GM23248 (cell line): ENCODE results near the gene SHC2. TPM values are rescaled to one million over a fixed set of nuclear protein-coding genes. Genes with fewer than 3 reads are reported as not detected.

Experiments
- DNase-seq: peaks from one replicate; pipeline ENCODE4 v3.0.0-alpha.2; 2015
- H2AFZ ChIP-seq: fragments of 200-600 bp; sonication (generic); 2 replicates; pipeline ENCODE4 v1.6.1; 2016; ENCODE audit warnings: antibody characterized with exemption
- H3F3A ChIP-seq: fragments of 200-600 bp; sonication (generic); 2 replicates; pipeline ENCODE4 v1.6.1; 2016; ENCODE audit warnings: mild to moderate bottlenecking, antibody characterized with exemption, mixed run types; ENCODE audit not compliant: insufficient read depth
- H3K27ac ChIP-seq: fragments of 200-600 bp; sonication (generic); 2 replicates; pipeline ENCODE4 v1.5.1; 2016; ENCODE audit warnings: mild to moderate bottlenecking
- H3K27me3 ChIP-seq: fragments of 200-600 bp; sonication (generic); replicated peaks from 2 replicates; pipeline ENCODE4 v1.6.1; 2016; ENCODE audit warnings: mild to moderate bottlenecking; ENCODE audit not compliant: insufficient read depth
- H3K36me3 ChIP-seq: fragments of 200-600 bp; sonication (generic); 2 replicates; pipeline ENCODE4 v1.6.1; 2016; ENCODE audit warnings: low read depth, mild to moderate bottlenecking
- H3K4me1 ChIP-seq: fragments of 200-600 bp; sonication (generic); 2 replicates; pipeline ENCODE4 v1.6.1; 2016; ENCODE audit warnings: mild to moderate bottlenecking; ENCODE audit not compliant: insufficient read depth
- H3K4me2 ChIP-seq: fragments of 200-600 bp; sonication (generic); one replicate; pipeline ENCODE4 v1.6.1; 2016; ENCODE audit warnings: mild to moderate bottlenecking; ENCODE audit not compliant: unreplicated experiment
- H3K4me3 ChIP-seq: fragments of 200-600 bp; sonication (generic); 2 replicates; pipeline ENCODE4 v1.5.1; 2016; ENCODE audit warnings: mild to moderate bottlenecking
- H3K79me2 ChIP-seq: fragments of 200-600 bp; sonication (generic); 2 replicates; pipeline ENCODE4 v1.6.1; 2016; ENCODE audit warnings: mild to moderate bottlenecking; ENCODE audit not compliant: insufficient read depth
- H3K9ac ChIP-seq: fragments of 200-600 bp; sonication (generic); 2 replicates; pipeline ENCODE4 v1.6.1; 2016; ENCODE audit warnings: mild to moderate bottlenecking
- H3K9me2 ChIP-seq: fragments of 200-600 bp; sonication (generic); 2 replicates; pipeline ENCODE4 v1.6.1; 2016; ENCODE audit warnings: mixed run types, mild to moderate bottlenecking, moderate library complexity; ENCODE audit not compliant: insufficient read depth
- H3K9me3 ChIP-seq: fragments of 200-600 bp; sonication (generic); one replicate; pipeline ENCODE4 v1.6.1; 2017; ENCODE audit warnings: low read depth
- H4K20me1 ChIP-seq: fragments of 200-600 bp; sonication (generic); 2 replicates; pipeline ENCODE4 v1.6.0; 2016; ENCODE audit not compliant: insufficient read depth
- EZH2 ChIP-seq: fragments of 200-600 bp; sonication (generic); IDR thresholded peaks from 2 replicates; pipeline ENCODE4 v1.6.1; 2018; ENCODE audit warnings: antibody characterized with exemption, mild to moderate bottlenecking; ENCODE audit not compliant: insufficient read depth, poor library complexity, severe bottlenecking
- EZH2phosphoT487 ChIP-seq: fragments of 200-600 bp; sonication (generic); IDR thresholded peaks from 2 replicates; pipeline ENCODE4 v1.6.1; 2018; ENCODE audit warnings: antibody characterized with exemption, moderate library complexity, mild to moderate bottlenecking, low read depth; ENCODE audit not compliant: insufficient read depth
- WGBS, 2 experiments: methylation state at CpG; one replicate each; pipeline ENCODE4 v1.1.6; 2015 to 2017; ENCODE audit warnings: low lambda C conversion rate in 2 of 2, low coverage in 1 of 2; ENCODE audit errors: missing lambda C conversion rate in 2 of 2; 5-methylcytosine and 5-hydroxymethylcytosine counted together
- in situ Hi-C: fragments of 300-500 bp; cut with MboI; formaldehyde crosslinking; loops from 2 replicates; pipeline ENCODE4 v1.15.0; 2020
- polyA plus RNA-seq: library from polyadenylated mRNA; unstranded; fragments of >200 nt; fragmentation: Nextera tagmentation; extraction: Ambion mirVana; gene quantifications from 2 replicates; pipeline ENCODE4 v1.2.1, GENCODE V29; 2016
- total RNA-seq: library from RNA; depleted of rRNA; stranded (reverse); fragments of >200 nt; shearing (Covaris generic); gene quantifications from 2 replicates; pipeline ENCODE4 v1.2.3, GENCODE V29; 2014

Gene SHC2
- total and polyA plus RNA-seq, 2 experiments from 2014 or later, result not detected

- Histone ChIP-seq H3K4me1 (peaks cover 9% of the 10 kb centered on the region), H2AFZ (no peak overlapping the region), H3K4me3 (no peak overlapping the region), H4K20me1 (no peaks in the 10 kb centered on the region), H3K9ac (no peak overlapping the region), H3K36me3 (no peaks in the 10 kb centered on the region), H3K79me2 (no peaks in the 10 kb centered on the region), H3K4me2 (no peak overlapping the region), H3K27ac (no peak overlapping the region), H3K9me3 (no peaks in the 10 kb centered on the region), H3K27me3 (peaks cover 11% of the 10 kb centered on the region), H3F3A (no peaks in the 10 kb centered on the region), H3K9me2 (no peaks in the 10 kb centered on the region)
- 87 to 91% methylated on average over 10 to 16 of the region's 16 CpGs for WGBS, 2 experiments
- no peak for TF ChIP-seq EZH2phosphoT487
- TF ChIP-seq EZH2, result no peak
- in situ Hi-C loops, result no loop called here
- DNase-seq, result no peak
These were observed 81.0 kb downstream of the SHC2 start for GRCh38 chr19:379796-380195.

- no peaks in the 10 kb centered on the region for H3K79me2 ChIP-seq
- TF ChIP-seq EZH2 (no peak), EZH2phosphoT487 (no peak)
- no peaks in the 10 kb centered on the region for H3K9me3 ChIP-seq
- no peaks in the 10 kb centered on the region for H3F3A ChIP-seq
- peaks cover 22% of the 10 kb centered on the region for H3K27me3 ChIP-seq
- no peak overlapping the region for H2AFZ ChIP-seq
- no peak overlapping the region for H3K4me3 ChIP-seq
- peaks cover 9% of the 10 kb centered on the region for H3K4me1 ChIP-seq
- H3K9ac ChIP-seq, result no peak overlapping the region
- WGBS, 2 experiments, result 89 to 90% methylated on average over 14 of the region's 14 CpGs
- H3K27ac ChIP-seq, result no peak overlapping the region
- H3K4me2 ChIP-seq, result no peak overlapping the region
- H4K20me1 ChIP-seq, result no peaks in the 10 kb centered on the region
- no peak for DNase-seq
- no peaks in the 10 kb centered on the region for H3K36me3 ChIP-seq
- no peaks in the 10 kb centered on the region for H3K9me2 ChIP-seq
- in situ Hi-C loops, result no loop called here
These were observed 82.1 kb downstream of the SHC2 start for GRCh38 chr19:378706-379105.

GRCh38 chr19:377801-378581 is 82.8 kb downstream of the SHC2 start:
- Histone ChIP-seq H3K36me3 (no peaks in the 10 kb centered on the region), H3K27me3 (peaks cover 29% of the 10 kb centered on the region), H3K4me1 (peaks cover 3% of the 10 kb centered on the region), H3K9me3 (no peaks in the 10 kb centered on the region), H3K9ac (no peak overlapping the region), H3K79me2 (no peaks in the 10 kb centered on the region), H3K27ac (no peak overlapping the region), H3F3A (no peaks in the 10 kb centered on the region), H3K4me3 (no peak overlapping the region), H3K9me2 (no peaks in the 10 kb centered on the region), H2AFZ (no peak overlapping the region), H4K20me1 (no peaks in the 10 kb centered on the region), H3K4me2 (no peak overlapping the region)
- peak; percentile 17 for DNase-seq
- no peak for TF ChIP-seq EZH2
- no peak for TF ChIP-seq EZH2phosphoT487
- WGBS, 2 experiments, result 63 to 70% methylated on average over 36 to 38 of the region's 38 CpGs
- in situ Hi-C loops, result no loop called here

GRCh38 chr19:376111-376470 is 84.7 kb downstream of the SHC2 start:
- Histone ChIP-seq H3K4me3 (no peak overlapping the region), H3K79me2 (no peaks in the 10 kb centered on the region), H3K27ac (no peak overlapping the region), H3K4me1 (no peaks in the 10 kb centered on the region; the same call in 1 of the 2 replicates), H3K9me3 (no peaks in the 10 kb centered on the region), H3F3A (no peaks in the 10 kb centered on the region), H3K9ac (no peak overlapping the region), H2AFZ (no peak overlapping the region), H3K9me2 (no peaks in the 10 kb centered on the region), H3K36me3 (no peaks in the 10 kb centered on the region), H3K27me3 (peaks cover 48% of the 10 kb centered on the region), H4K20me1 (no peaks in the 10 kb centered on the region), H3K4me2 (no peak overlapping the region)
- 79 to 81% methylated on average over 8 of the region's 8 CpGs for WGBS, 2 experiments
- no peak for TF ChIP-seq EZH2
- TF ChIP-seq EZH2phosphoT487, result no peak
- in situ Hi-C loops, result no loop called here
- DNase-seq, result no peak
